GM19467 (cell line): ENCODE data around the gene HTR1A.
A peak's percentile ranks its signal among the peaks of the same experiment; 100 is the strongest.

Experiments used
- ATAC-seq: cut with Tn5 transposase; IDR thresholded peaks from one replicate; pipeline ENCODE4 v1.9.1; 2021; ENCODE audit warnings: mild to moderate bottlenecking, moderate library complexity; ENCODE audit not compliant: unreplicated experiment

The HTR1A gene

DNA sequence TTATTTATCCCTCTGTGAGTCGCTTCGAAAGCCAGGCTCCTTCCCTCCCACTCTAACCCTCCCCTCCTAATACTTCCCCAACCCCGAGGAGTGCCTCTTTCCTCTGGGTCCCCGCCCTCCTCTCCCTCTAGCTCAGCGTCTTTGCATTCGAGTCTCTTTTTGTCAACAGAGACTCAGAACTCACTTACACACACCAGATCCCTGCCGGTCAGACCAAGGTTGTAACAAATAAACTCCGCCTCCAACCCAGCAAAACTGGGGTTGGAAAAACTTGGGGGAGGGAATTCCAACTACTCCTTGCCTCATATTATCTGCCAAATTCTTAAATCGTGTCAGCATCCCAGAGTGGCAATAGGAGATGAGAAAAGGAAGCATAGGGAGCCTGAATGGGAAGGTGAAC, at the start of gene HTR1A:
HTR1A (minus strand) TSS at position 167 of the 400 bp plus-strand sequence. CDS start 726 bp downstream, outside the sequence.
- no peak for ATAC-seq

DNA sequence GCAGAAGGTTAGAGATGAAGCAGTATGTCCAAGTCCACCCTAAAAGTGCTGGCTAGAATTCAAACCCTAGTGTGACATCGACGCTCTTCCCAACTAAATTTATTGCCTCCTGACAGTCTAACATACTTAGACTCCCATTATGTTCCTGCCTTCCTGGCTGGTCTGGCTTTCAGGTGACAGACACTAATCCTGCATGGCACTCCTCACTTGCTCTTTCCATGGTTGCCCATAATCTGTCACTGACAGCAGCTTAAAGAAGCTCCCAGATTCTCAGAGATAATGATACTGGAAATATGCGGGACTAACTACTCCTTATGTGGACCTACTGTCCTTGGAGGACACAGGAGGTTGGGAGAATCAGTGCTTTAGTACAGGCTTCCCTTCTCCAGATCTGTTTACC, 41.7 kb upstream of the HTR1A start:
- no peak for ATAC-seq

DNA sequence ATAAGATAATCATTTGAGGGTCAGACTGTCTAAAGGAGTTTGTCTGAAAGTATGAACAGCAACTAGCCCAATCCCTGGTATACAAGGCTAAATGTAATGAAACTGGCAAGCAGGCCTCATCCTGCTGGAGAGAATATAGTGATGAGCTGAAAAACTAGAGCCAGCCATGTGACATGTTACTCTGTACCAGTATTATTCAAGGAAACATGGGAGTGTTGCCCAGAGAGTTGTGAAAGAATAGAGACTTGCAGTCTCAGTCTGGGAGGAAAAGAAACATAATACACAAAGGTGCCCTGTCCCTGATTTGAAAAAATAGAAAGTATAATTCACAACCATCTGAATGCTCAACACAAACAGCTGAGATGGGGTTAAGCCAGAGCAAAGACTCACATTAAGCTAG, 37.9 kb upstream of the HTR1A start:
- no peak for ATAC-seq

DNA sequence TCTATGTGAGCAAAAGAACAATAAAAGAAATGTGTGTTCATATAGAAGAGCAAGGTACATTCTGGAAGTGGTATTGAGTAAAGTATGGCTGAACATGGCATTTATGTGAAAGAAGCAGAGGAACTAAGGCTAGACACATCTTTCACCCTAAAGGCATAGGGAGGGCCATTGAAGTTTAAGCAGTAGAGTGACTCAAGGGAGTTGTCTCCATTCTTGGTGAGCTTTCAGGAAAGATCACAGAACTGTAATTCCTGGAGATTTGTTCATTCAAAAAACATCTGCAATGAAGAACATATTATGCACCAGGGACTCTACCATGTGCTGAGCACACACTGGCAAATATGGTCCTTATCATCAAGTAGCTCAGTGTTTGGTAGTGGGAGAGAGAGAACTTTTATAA, 24.8 kb upstream of the HTR1A start:
- no peak for ATAC-seq

DNA sequence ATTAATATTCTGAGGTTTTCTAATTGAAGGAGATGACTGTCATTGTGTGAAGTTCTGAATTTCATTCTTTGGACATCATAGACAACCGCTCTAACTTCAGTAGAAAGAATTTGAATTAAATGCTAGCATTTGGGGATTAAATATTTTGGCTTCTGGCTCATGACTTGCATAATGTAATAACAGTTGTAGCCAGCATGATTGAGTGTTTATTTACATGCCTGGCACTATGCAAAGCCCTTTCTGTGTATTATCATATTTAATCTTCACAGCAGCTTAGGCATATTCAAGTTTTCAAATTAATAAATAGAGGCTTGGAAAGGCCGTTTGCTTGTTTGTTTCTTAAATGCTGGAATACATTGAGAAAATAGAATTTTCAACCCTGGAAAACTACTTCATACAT, 19.6 kb upstream of the HTR1A start:
- ATAC-seq: no peak

DNA sequence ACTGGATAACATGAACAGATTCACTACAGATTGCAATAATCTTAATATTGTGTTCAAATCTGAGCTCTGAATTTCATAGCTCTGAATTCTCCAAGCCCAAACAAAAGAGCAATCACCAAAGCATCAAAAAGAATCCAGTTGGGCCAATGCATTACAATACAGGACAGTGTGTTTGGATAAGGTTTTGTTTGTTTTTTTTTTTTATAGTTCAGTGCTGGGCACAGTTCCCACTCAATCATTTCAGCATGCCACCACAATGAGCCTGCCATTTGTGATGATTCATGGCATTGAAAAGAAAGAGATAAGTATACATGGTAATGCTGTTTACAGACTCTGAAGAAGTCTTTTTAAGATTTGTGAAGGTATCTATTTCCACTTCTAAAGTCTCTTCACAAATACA, 1.7 kb upstream of the HTR1A start:
- ATAC-seq: no peak

DNA sequence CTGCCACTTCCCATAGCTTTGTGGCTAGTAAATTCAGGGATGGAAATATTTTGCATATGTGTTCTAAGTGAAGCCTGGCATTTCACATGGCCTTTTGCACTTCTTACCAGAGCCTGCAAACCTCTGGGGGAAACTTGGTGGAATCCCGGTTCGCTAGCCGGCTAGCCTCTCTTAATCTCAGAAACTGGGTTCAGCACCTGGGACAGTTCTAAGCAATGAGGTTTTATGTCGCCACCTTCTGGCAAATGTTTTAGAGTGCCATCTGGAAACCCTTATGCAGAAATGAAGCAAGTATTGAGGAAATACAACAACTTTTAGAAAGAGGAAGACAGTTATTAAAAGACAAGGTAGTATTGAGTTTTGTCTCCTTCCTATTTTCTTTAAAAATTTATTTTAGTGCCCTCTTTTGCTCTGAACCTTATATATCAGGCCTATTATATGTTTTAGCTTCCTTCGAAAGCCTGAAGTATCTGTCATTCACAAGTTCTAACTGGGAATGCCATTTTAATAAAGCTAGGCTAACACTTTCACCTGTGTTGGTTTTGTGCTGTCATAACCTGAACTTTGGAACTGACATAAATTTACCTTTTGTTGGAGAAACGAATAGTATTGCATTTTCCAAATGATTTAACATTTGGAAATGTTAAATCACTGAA, 963 bp upstream of the HTR1A start:
- ATAC-seq: peak; percentile 89

DNA sequence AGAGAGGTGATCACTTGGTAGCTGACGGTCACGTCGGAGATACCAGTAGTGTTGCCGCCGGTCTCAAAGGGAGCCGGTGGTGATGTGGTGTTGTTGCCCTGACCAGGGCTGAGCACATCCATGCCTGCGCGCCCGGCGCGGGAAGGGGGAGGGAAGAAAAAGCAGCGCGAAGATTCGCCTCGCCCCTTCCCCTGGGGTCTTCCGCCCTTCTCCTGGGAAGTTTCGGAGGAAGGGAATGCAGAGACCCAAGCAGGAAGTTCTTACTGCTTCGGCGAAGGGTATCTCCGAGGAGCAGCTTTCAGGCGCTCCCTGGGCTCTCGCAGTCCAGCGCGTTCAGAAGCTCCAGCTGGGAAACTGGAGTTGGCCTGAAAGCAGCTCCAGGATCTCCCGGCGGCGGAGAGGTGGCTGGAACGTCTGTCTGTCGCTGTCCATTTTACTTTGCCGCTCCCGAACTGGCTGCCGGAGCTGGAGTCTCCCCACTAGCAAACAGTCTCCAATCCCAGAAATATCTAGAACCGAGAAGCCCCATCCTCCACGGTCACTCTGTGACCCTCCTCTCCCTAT, 565 bp downstream of the HTR1A start:
- no peak for ATAC-seq

DNA sequence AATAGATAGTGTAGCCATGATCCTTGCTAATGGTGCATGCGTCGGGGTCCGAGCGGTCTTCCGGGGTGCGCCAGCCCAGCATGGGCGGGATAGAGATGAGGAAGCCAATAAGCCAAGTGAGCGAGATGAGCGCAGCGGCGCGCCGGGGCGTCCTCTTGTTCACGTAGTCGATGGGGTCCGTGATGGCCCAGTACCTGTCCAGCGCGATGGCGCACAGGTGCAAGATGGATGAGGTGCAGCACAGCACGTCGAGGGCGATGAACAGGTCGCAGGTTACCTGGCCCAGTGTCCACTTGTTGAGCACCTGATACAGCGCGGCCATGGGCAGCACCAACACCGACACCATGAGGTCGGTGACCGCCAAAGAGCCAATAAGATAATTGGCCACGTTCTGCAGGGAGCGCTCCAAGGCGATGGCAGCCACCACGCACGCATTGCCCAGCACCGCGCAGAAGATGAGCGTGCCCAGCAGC, 1.1 kb downstream of the HTR1A start:
- no peak for ATAC-seq

DNA sequence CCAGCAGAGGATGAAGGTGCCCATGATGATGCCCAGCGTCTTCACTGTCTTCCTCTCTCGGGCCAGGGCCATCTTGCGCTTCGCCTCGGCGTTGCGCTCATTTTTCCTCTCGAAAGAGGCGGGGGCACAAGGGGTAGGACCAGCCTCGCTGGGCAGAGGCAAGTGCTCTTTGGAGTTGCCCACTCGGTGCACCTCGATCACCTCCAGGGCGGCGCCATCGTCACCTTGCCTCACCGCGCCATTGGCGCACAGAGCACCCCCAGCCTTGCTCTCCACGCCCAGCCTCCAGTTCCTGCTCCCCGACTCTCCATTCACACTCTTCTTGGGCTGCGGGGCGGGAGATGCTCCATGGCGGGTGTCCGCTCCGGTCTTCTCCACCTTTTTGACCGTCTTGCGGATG, 1.6 kb downstream of the HTR1A start:
- ATAC-seq: no peak

DNA sequence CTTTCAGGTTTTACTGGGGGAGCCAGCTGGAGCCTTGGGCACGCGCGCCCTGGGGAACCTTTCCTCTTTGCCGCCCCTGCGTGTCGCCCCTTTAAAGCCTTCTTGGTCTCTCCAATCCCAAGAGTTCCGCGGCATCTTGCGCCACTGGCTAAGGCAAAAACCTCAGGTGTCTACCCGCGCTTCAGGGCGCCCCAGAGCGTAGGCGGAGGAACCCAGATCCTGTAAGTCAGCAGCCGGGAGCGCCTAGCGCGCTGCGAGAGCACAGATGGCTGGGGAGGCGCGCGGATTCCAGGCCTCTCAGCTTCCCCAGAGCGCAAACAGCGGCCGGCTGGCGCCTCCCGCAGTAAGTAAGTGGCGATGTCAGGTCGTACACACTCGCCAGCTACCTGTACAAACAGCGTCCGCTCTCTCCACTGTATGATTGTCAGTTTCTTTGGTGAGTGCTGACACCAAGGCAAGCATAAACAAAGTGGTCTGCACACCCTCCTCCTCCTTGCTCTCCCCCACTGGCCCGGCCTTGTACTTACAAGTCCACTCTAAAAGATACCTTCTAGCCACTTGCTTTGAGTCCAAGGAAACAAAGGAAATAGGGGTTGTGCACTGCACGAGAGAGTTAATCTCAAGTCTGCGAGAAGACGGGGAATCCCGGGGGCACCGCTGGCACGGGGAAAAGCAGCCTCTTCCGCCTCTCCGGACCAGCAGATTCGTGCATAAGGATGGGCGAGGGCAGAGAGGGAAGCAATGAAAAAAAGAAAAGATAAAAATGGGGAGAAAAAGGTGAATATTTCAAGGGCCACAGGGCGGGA, 2.9 kb downstream of the HTR1A start:
- no peak for ATAC-seq

DNA sequence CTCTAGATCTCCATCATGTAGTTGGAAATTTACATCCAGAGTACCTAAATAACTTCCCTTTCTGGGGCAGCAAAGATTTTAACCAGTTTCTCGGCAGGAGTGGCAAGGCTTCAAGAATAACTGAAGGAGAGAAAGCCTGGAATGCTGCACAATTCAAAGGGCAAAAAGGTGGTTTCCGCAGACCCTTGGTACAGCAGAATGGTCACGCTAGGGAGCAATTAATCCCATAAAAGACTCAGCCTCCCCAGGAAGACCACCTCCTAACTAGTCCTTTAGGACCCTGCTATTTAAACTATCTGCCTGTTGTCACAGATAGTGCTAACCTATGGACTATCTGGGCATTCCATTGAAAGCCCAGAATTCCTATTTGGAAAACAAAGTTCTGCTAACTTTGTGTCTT, 3.6 kb downstream of the HTR1A start:
- no peak for ATAC-seq

DNA sequence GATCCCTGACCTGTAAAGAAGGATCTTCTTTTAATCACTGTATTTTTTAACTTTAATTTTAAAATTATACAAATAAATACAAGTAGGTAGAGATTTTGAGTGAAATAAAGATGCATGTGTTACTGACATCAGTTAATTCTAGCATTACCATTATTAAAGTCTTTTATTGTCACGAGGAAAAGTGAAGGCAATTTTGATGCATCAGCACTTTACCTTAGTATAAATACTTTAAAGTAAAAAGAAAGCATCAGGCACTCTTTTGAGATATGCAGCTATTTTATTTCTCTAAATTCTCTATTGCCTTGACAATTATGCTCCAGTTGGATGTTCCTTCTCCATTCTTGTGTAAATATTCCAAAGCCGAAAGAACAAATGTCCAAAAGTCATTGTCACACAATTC, 4.6 kb downstream of the HTR1A start:
- no peak for ATAC-seq

DNA sequence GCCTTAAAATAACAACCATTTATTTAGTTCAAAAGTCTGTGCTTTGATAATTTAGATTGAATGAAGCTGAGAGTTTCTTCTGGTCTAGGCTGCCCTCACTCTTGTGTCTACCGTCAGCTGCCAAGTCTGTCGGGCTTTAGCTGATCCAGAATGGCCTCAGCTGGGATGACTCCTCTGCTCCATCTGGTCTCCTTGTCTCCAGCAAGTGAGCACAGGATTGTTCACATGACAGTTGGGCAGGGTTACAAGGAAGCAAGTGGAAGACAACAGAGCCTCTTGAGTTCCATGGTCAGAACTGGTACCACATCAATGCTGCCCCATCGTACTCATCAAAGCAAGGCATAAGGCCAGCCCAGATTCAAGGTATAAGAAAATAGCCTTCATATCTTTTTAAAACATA, 9.0 kb downstream of the HTR1A start:
- no peak for ATAC-seq

DNA sequence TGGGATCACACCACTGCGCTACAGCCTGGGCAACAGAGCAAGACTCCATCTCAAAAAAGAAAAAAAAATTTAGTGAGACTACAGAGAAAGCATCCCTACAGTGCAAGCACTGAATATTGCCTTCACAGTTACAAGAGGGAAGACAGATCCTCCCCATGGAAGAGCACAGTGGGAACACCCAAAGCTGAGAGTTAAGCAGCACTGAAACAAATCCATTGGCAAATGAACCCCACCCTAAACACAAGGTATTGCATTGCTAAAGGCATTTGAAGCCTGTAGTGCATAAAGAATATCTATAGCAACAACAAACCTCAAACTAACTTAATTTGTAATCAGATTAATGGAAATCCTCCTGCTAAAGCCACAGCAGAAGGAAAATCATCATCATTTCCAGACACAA, 27.1 kb downstream of the HTR1A start:
- no peak for ATAC-seq

DNA sequence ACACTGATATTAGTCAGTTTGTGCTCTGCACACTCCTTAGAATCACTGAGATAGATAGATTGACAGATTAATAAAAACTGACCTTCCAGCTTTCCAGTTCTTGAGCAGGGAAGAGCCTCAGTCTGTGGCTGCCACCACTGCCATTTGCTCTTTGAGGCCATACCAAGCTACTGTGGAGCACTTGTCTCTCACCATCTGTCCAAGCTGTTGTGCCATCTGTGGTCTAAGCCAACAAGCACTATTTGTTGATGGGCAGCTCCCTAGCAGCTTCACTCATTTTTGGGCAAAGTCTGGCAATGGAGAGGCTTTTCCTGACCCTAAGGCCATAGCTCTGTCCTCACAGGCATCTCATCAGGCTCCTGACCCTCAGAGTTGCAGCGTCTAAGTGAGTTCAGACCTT, 30.4 kb downstream of the HTR1A start:
- no peak for ATAC-seq

DNA sequence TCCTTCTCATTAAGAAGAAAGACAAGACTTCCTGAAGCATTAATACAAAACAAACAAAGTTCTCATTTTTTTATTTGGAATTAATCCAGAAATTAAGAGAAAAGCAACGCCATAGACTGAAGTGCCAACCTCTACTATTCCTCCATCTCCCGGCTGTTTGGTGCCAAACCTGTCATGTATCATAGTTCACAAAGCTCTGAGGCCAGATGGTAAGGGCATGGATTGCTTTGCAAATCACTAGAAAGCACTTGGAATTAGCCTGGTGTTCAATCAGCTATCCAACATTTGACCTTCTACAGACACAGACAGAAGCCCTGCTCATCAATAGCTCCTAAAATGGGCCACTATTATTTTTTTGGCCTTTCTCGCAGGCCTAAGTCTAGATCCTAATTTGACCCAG, 33.8 kb downstream of the HTR1A start:
- no peak for ATAC-seq

DNA sequence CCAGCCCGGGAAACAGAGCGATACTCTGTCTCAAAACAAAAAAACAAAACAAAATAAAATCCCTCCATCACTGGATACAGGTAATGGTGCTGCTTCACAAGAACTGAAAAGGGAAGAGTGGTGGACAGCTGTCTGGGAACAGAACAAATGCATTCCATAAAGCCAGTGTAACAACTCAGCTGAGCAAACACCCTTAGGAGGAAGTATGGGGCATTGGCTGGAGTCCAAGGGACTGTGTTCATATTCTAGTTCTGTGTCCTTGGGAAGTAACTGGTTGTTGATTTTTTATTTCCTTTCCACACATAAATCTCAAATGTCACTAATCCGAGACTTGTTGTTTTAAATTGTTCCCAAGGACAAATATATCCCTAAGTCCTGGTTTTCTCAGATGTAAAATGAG, 38.3 kb downstream of the HTR1A start:
- no peak for ATAC-seq

DNA sequence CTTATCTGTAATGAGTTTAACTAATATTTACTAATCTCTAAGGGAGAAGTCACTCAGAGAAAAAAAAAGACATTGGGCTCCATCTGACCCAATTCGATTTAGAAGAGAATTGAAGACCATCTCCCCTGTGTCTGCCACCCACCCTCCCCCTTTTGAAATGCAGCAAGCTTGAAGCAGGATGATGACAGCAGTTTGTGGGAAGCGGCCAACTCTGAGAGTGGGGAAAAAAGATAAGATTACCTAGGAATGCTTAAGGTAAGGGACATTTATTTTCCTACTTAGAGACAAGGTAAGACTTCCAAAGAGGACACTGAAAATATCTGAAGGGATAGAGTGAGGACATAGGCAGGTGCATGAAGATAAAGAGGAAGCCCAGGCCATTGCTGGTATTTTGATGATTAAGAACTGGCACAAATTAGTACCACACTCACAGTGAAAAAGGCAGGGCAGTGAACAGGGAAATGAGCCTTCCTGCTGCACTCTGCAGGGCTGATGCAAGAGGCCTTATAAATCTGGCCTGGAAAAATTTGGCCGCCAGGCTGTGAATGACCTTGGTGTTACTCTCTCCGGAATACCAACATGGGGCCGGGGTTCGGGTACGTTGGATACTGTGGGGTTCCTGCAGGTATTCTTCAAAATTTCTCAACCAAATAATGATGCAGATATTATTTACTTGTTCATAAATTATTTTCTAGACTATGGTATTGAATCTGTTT, 42.3 kb downstream of the HTR1A start:
- ATAC-seq: no peak

DNA sequence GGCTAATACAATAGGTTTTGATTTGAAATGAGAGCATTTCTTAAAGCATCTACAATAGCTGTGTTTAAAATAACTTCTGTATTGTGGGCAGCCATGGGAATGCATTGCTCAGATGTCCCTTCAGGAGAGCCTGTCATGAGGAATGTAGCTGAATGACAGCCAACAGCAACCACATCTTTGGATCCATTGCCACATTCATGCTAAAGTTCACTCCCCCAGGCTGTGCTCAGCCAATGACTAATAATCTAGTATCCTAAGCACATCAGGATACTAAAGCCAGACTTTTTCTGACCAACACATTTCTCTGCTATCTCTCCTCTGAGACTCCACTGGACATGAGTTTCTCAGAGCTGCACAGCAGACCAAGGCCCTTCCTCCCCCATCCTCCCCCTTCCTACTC, 45.5 kb downstream of the HTR1A start:
- ATAC-seq: no peak

DNA sequence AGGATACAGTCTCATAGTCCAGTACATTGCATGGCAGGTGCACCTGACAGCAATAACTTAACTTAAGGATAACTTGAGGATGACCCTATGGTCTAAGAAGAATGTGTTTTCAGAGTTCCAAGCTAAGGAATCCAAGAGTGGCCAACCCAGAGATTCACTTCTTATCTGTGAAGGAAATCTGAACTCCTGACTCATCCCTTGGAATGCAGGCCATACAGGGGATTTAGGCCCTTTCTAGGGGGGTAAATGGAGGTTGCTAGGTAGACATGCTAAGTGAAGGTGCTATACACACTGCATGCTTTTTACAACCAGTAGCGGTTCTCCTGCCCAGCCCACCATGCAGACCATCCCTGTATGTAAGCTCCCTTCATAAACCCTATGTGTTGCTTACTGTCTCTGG, 50.4 kb downstream of the HTR1A start:
- no peak for ATAC-seq
